Measurements from ENCODE around the gene BBOF1. TPM values are rescaled to one million over a fixed set of nuclear protein-coding genes. Genes with fewer than 3 reads are reported as not detected.

BBOF1 gene
- total and polyA plus RNA-seq, 2 donors (not counting 1 experiment from before 2014, with no cell fraction given) = 0.49 to 2.6 TPM

DNA sequence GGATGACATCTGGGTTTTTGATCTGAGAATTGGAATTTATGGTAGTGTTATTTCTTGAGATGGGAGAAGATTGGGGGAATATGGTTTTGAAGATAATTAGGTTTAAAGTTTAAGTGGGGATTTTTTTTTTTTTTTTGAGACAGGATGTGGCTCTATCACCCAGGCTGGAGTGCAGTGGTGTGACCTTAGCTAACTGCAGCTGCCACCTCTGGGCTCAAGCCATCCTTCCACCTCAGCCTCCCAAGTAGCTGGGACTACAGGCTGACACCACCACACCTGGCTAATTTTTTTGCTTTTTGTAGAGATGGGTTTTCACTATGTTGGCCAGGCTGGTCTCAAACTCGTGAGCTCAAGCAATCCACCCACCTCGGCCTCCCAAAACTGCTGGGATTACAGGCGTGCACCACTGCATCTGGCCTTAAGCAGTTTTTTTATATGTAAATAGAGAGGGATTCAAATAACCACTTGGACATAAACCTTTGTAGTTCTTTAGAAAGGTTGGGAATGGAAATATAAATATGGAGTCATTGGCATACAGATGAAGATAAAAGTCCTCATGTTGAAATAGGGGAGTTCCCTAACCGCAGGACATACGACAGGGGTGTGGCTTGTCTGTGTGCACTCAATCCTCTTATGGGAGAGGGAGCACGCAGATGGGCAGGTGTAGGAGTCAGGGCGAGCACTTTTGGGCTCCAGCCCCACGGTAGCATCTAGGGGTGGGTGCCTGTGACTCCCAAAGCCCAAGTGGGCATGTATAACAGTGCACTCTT is 70.3 kb downstream of the BBOF1 start:
- 93% methylated on average over 3 of the region's 8 CpGs for WGBS (ENCODE audit: insufficient coverage)
- no peak overlapping the region for H3K4me3 Mint-ChIP-seq
- Histone ChIP-seq H3K9ac (ENCODE audit: low read length) (no peak overlapping the region), H2AFZ (ENCODE audit: insufficient read depth, low read depth, low read length, poor library complexity, severe bottlenecking) (no peak overlapping the region), H3K4me3 (ENCODE audit: control extremely low read depth in 1 of 5, extremely low read depth in 1 of 5, insufficient read depth in 1 of 5, low read depth in 2 of 5, low read length in 4 of 5) (no peak overlapping the region), H3K79me2 (ENCODE audit: control insufficient read depth, insufficient read depth, low read length) (peaks cover 45% of the 10 kb centered on the region), H3K27ac (ENCODE audit: low read length in 2 of 2) (no peak overlapping the region), H4K20me1 (ENCODE audit: control insufficient read depth, insufficient read depth, low read length, poor library complexity, severe bottlenecking) (no peaks in the 10 kb centered on the region), H3K4me2 (replicated peaks; ENCODE audit: low read depth, low read length, poor library complexity, severe bottlenecking) (no peak overlapping the region), H3K9me3 (ENCODE audit: control extremely low read depth in 1 of 3, control insufficient read depth in 2 of 3, insufficient read depth in 1 of 3, low read length in 2 of 3) (no peaks in the 10 kb centered on the region), H3K36me3 (replicated peaks in 1 of 2; ENCODE audit: control extremely low read depth in 1 of 2, control insufficient read depth in 1 of 2, extremely low read depth in 1 of 2, insufficient read depth in 2 of 2, low read length in 1 of 2) (peaks cover 2 to 11% of the 10 kb centered on the region in 2 experiments), H3K4me1 (ENCODE audit: control insufficient read depth in 2 of 2, insufficient read depth in 2 of 2, low read length in 2 of 2) (peaks cover 14 to 15% of the 10 kb centered on the region in 2 donors), H3K27me3 (replicated peaks in 1 of 4; ENCODE audit: control extremely low read depth in 1 of 4, control insufficient read depth in 3 of 4, insufficient read depth in 4 of 4, low read length in 3 of 4) (no peaks in the 10 kb centered on the region)
- no peak overlapping the region for H3K27ac Mint-ChIP-seq
- H3K27me3 Mint-ChIP-seq = no peaks in the 10 kb centered on the region
- POLR2A ChIA-PET = no interaction called here
- DNase-seq = no peak
- peaks cover 21% of the 10 kb centered on the region for H3K4me1 Mint-ChIP-seq
- intact Hi-C loops (cut with micrococcal nuclease) = loop anchor here (5.0 kb wide), 1 partner anchor 237 kb away; the partner anchor contains the start of gene PTGR2
- no peak for ATAC-seq (ENCODE audit: low read depth)
- H3K9me3 Mint-ChIP-seq (ENCODE audit: insufficient read depth) = no peaks in the 10 kb centered on the region
- CTCF ChIA-PET = no interaction called here
- no peak for TF ChIP-seq EZH2 (IDR thresholded peaks at IDR 0.05; ENCODE audit: borderline replicate concordance, insufficient read depth, low read depth, low read length, poor library complexity, severe bottlenecking)
- TF ChIP-seq, protein P1, sequence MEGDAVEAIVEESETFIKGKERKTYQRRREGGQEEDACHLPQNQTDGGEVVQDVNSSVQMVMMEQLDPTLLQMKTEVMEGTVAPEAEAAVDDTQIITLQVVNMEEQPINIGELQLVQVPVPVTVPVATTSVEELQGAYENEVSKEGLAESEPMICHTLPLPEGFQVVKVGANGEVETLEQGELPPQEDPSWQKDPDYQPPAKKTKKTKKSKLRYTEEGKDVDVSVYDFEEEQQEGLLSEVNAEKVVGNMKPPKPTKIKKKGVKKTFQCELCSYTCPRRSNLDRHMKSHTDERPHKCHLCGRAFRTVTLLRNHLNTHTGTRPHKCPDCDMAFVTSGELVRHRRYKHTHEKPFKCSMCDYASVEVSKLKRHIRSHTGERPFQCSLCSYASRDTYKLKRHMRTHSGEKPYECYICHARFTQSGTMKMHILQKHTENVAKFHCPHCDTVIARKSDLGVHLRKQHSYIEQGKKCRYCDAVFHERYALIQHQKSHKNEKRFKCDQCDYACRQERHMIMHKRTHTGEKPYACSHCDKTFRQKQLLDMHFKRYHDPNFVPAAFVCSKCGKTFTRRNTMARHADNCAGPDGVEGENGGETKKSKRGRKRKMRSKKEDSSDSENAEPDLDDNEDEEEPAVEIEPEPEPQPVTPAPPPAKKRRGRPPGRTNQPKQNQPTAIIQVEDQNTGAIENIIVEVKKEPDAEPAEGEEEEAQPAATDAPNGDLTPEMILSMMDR (IDR thresholded peaks at IDR 0.05) = no peak

DNA sequence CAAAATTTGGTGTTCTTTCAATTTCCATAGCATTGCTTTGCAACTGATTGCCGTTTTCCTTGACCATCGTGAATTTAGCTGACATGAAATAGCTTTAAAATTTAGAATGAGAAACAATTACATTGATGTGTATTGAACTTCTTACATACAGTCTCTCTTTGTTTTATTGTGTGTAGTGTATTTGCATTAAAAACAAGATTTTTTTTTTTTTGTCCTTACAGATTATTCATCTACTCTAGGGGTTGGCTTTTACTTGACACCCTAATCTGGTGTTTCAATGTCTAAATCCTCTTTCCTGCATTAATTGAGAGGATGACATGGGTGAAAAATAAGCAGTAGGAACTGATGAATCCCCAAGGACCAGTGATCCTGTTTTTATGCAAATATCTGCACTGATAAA is 86.2 kb downstream of the BBOF1 start:
- DNase-seq = no peak
- Mint-ChIP-seq H3K9me3 (ENCODE audit: insufficient read depth) (no peaks in the 10 kb centered on the region), H3K4me1 (no peaks in the 10 kb centered on the region), H3K27ac (no peak overlapping the region), H3K4me3 (no peak overlapping the region), H3K27me3 (no peaks in the 10 kb centered on the region)
- H3K36me3 ChIP-seq (replicated peaks in 1 of 2; ENCODE audit: control extremely low read depth in 1 of 2, control insufficient read depth in 1 of 2, extremely low read depth in 1 of 2, insufficient read depth in 2 of 2, low read length in 1 of 2) = peaks cover 1 to 19% of the 10 kb centered on the region in 2 experiments
- no peak for ATAC-seq (ENCODE audit: low read depth)
- H3K9me3 ChIP-seq (ENCODE audit: control extremely low read depth in 1 of 3, control insufficient read depth in 2 of 3, insufficient read depth in 1 of 3, low read length in 2 of 3) = no peaks in the 10 kb centered on the region
- no peak overlapping the region for H3K27ac ChIP-seq (ENCODE audit: low read length in 2 of 2)
- H3K79me2 ChIP-seq (ENCODE audit: control insufficient read depth, insufficient read depth, low read length) = no peaks in the 10 kb centered on the region
- H4K20me1 ChIP-seq (ENCODE audit: control insufficient read depth, insufficient read depth, low read length, poor library complexity, severe bottlenecking) = no peaks in the 10 kb centered on the region
- WGBS (ENCODE audit: insufficient coverage) = no CpG with 5 or more reads among the region's 2 CpGs
- H3K9ac ChIP-seq (ENCODE audit: low read length) = no peak overlapping the region
- no peak overlapping the region for H2AFZ ChIP-seq (ENCODE audit: insufficient read depth, low read depth, low read length, poor library complexity, severe bottlenecking)
- POLR2A ChIA-PET = no interaction called here
- intact Hi-C loops (cut with micrococcal nuclease) = no loop called here
- no peaks in the 10 kb centered on the region for H3K4me1 ChIP-seq (ENCODE audit: control insufficient read depth in 2 of 2, insufficient read depth in 2 of 2, low read length in 2 of 2)
- H3K4me2 ChIP-seq (replicated peaks; ENCODE audit: low read depth, low read length, poor library complexity, severe bottlenecking) = no peak overlapping the region
- no peaks in the 10 kb centered on the region for H3K27me3 ChIP-seq (replicated peaks in 1 of 4; ENCODE audit: control extremely low read depth in 1 of 4, control insufficient read depth in 3 of 4, insufficient read depth in 4 of 4, low read length in 3 of 4)
- CTCF ChIA-PET = interaction anchor here (0.7 kb wide), 1 partner anchor 29 kb away, joined by 4 read pairs; no protein-coding TSS in a partner anchor
- H3K4me3 ChIP-seq (ENCODE audit: control extremely low read depth in 1 of 5, extremely low read depth in 1 of 5, insufficient read depth in 1 of 5, low read depth in 2 of 5, low read length in 4 of 5) = no peak overlapping the region
- TF ChIP-seq EZH2 (IDR thresholded peaks at IDR 0.05; ENCODE audit: borderline replicate concordance, insufficient read depth, low read depth, low read length, poor library complexity, severe bottlenecking) = no peak
- TF ChIP-seq, protein P1 (IDR thresholded peaks at IDR 0.05) = no peak
